Trophoblast cell (in vitro differentiated cells and primary cell): ENCODE measurements around the gene IDH3A.

ENCODE experiments used
- DNase-seq, 2 donors: peaks; one replicate each; pipeline ENCODE4 v3.0.0-alpha.2; 2016
- H2AFZ ChIP-seq: 2 replicates; pipeline ENCODE4 v1.6.1; 2013; ENCODE audit warnings: low read length, moderate library complexity, mild to moderate bottlenecking; ENCODE audit not compliant: insufficient read depth, poor library complexity
- H2AK5ac ChIP-seq: 2 replicates; pipeline ENCODE4 v1.6.1; 2013; ENCODE audit warnings: mild to moderate bottlenecking, low read length
- H2BK120ac ChIP-seq: 2 replicates; pipeline ENCODE4 v1.6.1; 2013; ENCODE audit warnings: low read length, mild to moderate bottlenecking, moderate library complexity; ENCODE audit not compliant: insufficient read depth, poor library complexity
- H2BK12ac ChIP-seq: 2 replicates; pipeline ENCODE4 v1.6.1; 2013; ENCODE audit warnings: mild to moderate bottlenecking, low read length, moderate library complexity
- H2BK5ac ChIP-seq: 2 replicates; pipeline ENCODE4 v1.6.1; 2013; ENCODE audit warnings: low read length, low read depth, moderate library complexity, mild to moderate bottlenecking; ENCODE audit not compliant: poor library complexity
- H3K14ac ChIP-seq: 2 replicates; pipeline ENCODE4 v1.6.1; 2013; ENCODE audit warnings: mild to moderate bottlenecking, low read length
- H3K18ac ChIP-seq: 2 replicates; pipeline ENCODE4 v1.6.1; 2013; ENCODE audit warnings: mild to moderate bottlenecking, low read length
- H3K23ac ChIP-seq: 2 replicates; pipeline ENCODE4 v1.6.1; 2013; ENCODE audit warnings: low read length
- H3K27ac ChIP-seq: 2 replicates; pipeline ENCODE4 v1.5.1; 2013; ENCODE audit warnings: low read depth, mild to moderate bottlenecking, inconsistent platforms, low read length, moderate library complexity
- H3K27me3 ChIP-seq: 2 replicates; pipeline ENCODE4 v1.6.1; 2013; ENCODE audit warnings: inconsistent platforms, mild to moderate bottlenecking, low read length, moderate library complexity; ENCODE audit not compliant: insufficient read depth
- H3K36me3 ChIP-seq, 2 experiments: 1 replicate in 1 of 2; 2 replicates in 1 of 2; pipeline ENCODE4 v1.6.1; 2013; ENCODE audit warnings: low read length in 2 of 2, mild to moderate bottlenecking in 2 of 2, moderate library complexity in 1 of 2; ENCODE audit not compliant: insufficient read depth in 2 of 2, control insufficient read depth in 1 of 2
- H3K4ac ChIP-seq: 2 replicates; pipeline ENCODE4 v1.6.1; 2013; ENCODE audit warnings: low read depth, mild to moderate bottlenecking, low read length, moderate library complexity
- H3K4me1 ChIP-seq, 2 experiments: 1 replicate in 1 of 2; 2 replicates in 1 of 2; pipeline ENCODE4 v1.6.1; 2013; ENCODE audit warnings: low read length in 2 of 2, mild to moderate bottlenecking in 2 of 2, moderate library complexity in 1 of 2; ENCODE audit not compliant: insufficient read depth in 2 of 2, control insufficient read depth in 1 of 2
- H3K4me2 ChIP-seq: 2 replicates; pipeline ENCODE4 v1.6.1; 2013; ENCODE audit warnings: inconsistent platforms, mild to moderate bottlenecking, low read length, moderate library complexity
- H3K4me3 ChIP-seq: 2 replicates; pipeline ENCODE4 v1.5.1; 2013; ENCODE audit warnings: mild to moderate bottlenecking, low read depth, low read length, inconsistent platforms
- H3K79me1 ChIP-seq: one replicate; pipeline ENCODE4 v1.6.1; 2013; ENCODE audit warnings: low read length
- H3K79me2 ChIP-seq: 2 replicates; pipeline ENCODE4 v1.6.1; 2013; ENCODE audit warnings: low read length, mild to moderate bottlenecking; ENCODE audit not compliant: control insufficient read depth, insufficient read depth, poor library complexity
- H3K9ac ChIP-seq: 2 replicates; pipeline ENCODE4 v1.6.1; 2013; ENCODE audit warnings: mild to moderate bottlenecking, low read length
- H3K9me3 ChIP-seq: 2 replicates; pipeline ENCODE4 v1.6.1; 2013; ENCODE audit warnings: low read depth, mild to moderate bottlenecking, control low read depth, inconsistent platforms, low read length; ENCODE audit not compliant: insufficient read depth
- H4K12ac ChIP-seq: 2 replicates; pipeline ENCODE4 v1.6.1; 2013; ENCODE audit warnings: low read depth, mild to moderate bottlenecking, low read length, moderate library complexity
- H4K8ac ChIP-seq: 2 replicates; pipeline ENCODE4 v1.6.1; 2013; ENCODE audit warnings: low read depth, mild to moderate bottlenecking, low read length, moderate library complexity
- H4K91ac ChIP-seq: one replicate; pipeline ENCODE4 v1.6.1; 2013; ENCODE audit warnings: low read depth, mild to moderate bottlenecking, low read length, moderate library complexity
- WGBS: extraction: QIAGEN DNeasy Blood & Tissue Kit; methylation state at CpG from one replicate; pipeline ENCODE4 v1.1.7; 2013; ENCODE audit warnings: missing lambda C conversion rate; ENCODE audit not compliant: insufficient read length, insufficient coverage; ENCODE audit errors: extremely low coverage; 5-methylcytosine and 5-hydroxymethylcytosine counted together

Gene IDH3A

GRCh38 chr15:78102741-78103140, 46.4 kb upstream of the IDH3A start:
- H3K79me1 ChIP-seq, result peaks cover 36% of the 10 kb centered on the region
- peak overlapping the region; percentile 87 for H3K18ac ChIP-seq
- H3K14ac ChIP-seq, result peak overlapping the region; percentile 93
- H2BK5ac ChIP-seq, result peak overlapping the region; percentile 79
- H2AFZ ChIP-seq, result peak overlapping the region; percentile 9
- peaks cover 9% of the 10 kb centered on the region for H3K79me2 ChIP-seq
- H3K4me2 ChIP-seq, result no peak overlapping the region
- no peak overlapping the region for H4K12ac ChIP-seq
- H2AK5ac ChIP-seq, result peak overlapping the region; percentile 97
- no peak overlapping the region for H3K23ac ChIP-seq
- DNase-seq, result no peak
- peak overlapping the region; percentile 92 for H2BK12ac ChIP-seq
- peak overlapping the region; percentile 95 for H4K91ac ChIP-seq
- peak overlapping the region; percentile 13 for H3K27ac ChIP-seq
- no peaks in the 10 kb centered on the region for H3K27me3 ChIP-seq
- H3K4me3 ChIP-seq, result no peak overlapping the region
- no peaks in the 10 kb centered on the region for H3K36me3 ChIP-seq
- no peak overlapping the region for H3K9ac ChIP-seq
- no CpG with 5 or more reads among the region's 6 CpGs for WGBS
- H3K4ac ChIP-seq, result peak overlapping the region; percentile 53
- H4K8ac ChIP-seq, result peak overlapping the region; percentile 66
- H3K4me1 ChIP-seq, result peaks cover 37 to 38% of the 10 kb centered on the region in 2 experiments
- peak overlapping the region; percentile 84 for H2BK120ac ChIP-seq
- H3K9me3 ChIP-seq, result no peaks in the 10 kb centered on the region

- DNase-seq, result peak; percentile 67 to 74
- Histone ChIP-seq H3K9me3 (no peaks in the 10 kb centered on the region), H4K91ac (peak overlapping the region; percentile 95), H3K4me1 (peaks cover 34 to 35% of the 10 kb centered on the region in 2 experiments), H3K4ac (peak overlapping the region; percentile 53), H3K27me3 (no peaks in the 10 kb centered on the region), H3K36me3 (no peaks in the 10 kb centered on the region), H2AK5ac (peak overlapping the region; percentile 97), H3K14ac (peak overlapping the region; percentile 93), H3K79me2 (peaks cover 9% of the 10 kb centered on the region), H4K12ac (no peak overlapping the region), H3K27ac (peak overlapping the region; percentile 4), H3K4me2 (no peak overlapping the region), H3K4me3 (no peak overlapping the region), H3K9ac (no peak overlapping the region), H4K8ac (peak overlapping the region; percentile 39), H2BK12ac (peak overlapping the region; percentile 92), H3K79me1 (peaks cover 33% of the 10 kb centered on the region), H3K23ac (no peak overlapping the region), H3K18ac (peak overlapping the region; percentile 87), H2BK5ac (peak overlapping the region; percentile 79), H2AFZ (no peak overlapping the region), H2BK120ac (peak overlapping the region; percentile 84)
- WGBS, result no CpG with 5 or more reads among the region's 12 CpGs
Observed at GRCh38 chr15:78103406-78104118, 45.6 kb upstream of the IDH3A start.

- Histone ChIP-seq H4K91ac (peak overlapping the region; percentile 18), H3K79me2 (peaks cover 9% of the 10 kb centered on the region), H3K4me1 (peaks cover 34 to 35% of the 10 kb centered on the region in 2 experiments), H3K9ac (no peak overlapping the region), H3K9me3 (no peaks in the 10 kb centered on the region), H2AFZ (no peak overlapping the region), H4K8ac (no peak overlapping the region), H3K23ac (no peak overlapping the region), H3K14ac (no peak overlapping the region), H2BK12ac (peak overlapping the region; percentile 29), H3K27ac (no peak overlapping the region), H3K4ac (no peak overlapping the region), H2BK5ac (no peak overlapping the region), H3K4me2 (no peak overlapping the region), H3K27me3 (no peaks in the 10 kb centered on the region), H3K36me3 (no peaks in the 10 kb centered on the region), H4K12ac (no peak overlapping the region), H3K18ac (no peak overlapping the region), H3K79me1 (peaks cover 33% of the 10 kb centered on the region), H3K4me3 (no peak overlapping the region), H2BK120ac (no peak overlapping the region), H2AK5ac (no peak overlapping the region)
- WGBS, result no CpG with 5 or more reads among the region's 4 CpGs
- DNase-seq, result peak; percentile 70 to 72
Observed at GRCh38 chr15:78104119-78104479, 45.1 kb upstream of the IDH3A start.

GRCh38 chr15:78104566-78105475, 44.3 kb upstream of the IDH3A start:
- no peak overlapping the region for H2BK120ac ChIP-seq
- H3K4me1 ChIP-seq, result peaks cover 34 to 35% of the 10 kb centered on the region in 2 experiments
- no peaks in the 10 kb centered on the region for H3K27me3 ChIP-seq
- no peak overlapping the region for H2BK5ac ChIP-seq
- no CpG with 5 or more reads among the region's 12 CpGs for WGBS
- no peak for DNase-seq
- H3K79me1 ChIP-seq, result peaks cover 33% of the 10 kb centered on the region
- H3K9me3 ChIP-seq, result no peaks in the 10 kb centered on the region
- H3K27ac ChIP-seq, result no peak overlapping the region
- no peak overlapping the region for H3K23ac ChIP-seq
- no peak overlapping the region for H3K14ac ChIP-seq
- H3K4me3 ChIP-seq, result no peak overlapping the region
- H3K4ac ChIP-seq, result no peak overlapping the region
- H4K12ac ChIP-seq, result no peak overlapping the region
- H2AK5ac ChIP-seq, result no peak overlapping the region
- H3K36me3 ChIP-seq, result no peaks in the 10 kb centered on the region
- H3K18ac ChIP-seq, result no peak overlapping the region
- no peak overlapping the region for H3K4me2 ChIP-seq
- peaks cover 9% of the 10 kb centered on the region for H3K79me2 ChIP-seq
- H4K91ac ChIP-seq, result peak overlapping the region; percentile 18
- no peak overlapping the region for H2AFZ ChIP-seq
- no peak overlapping the region for H4K8ac ChIP-seq
- peak overlapping the region; percentile 29 for H2BK12ac ChIP-seq
- no peak overlapping the region for H3K9ac ChIP-seq
